Fibroblast of mammary gland (primary cell): ENCODE measurements around the gene PIK3R1.

ENCODE experiments used
- DNase-seq: peaks from one replicate; pipeline ENCODE4 v3.0.0-alpha.2; 2010; ENCODE audit warnings: low read depth
- H3K4me3 ChIP-seq: 2 replicates; pipeline ENCODE4 v1.5.1; 2011; ENCODE audit warnings: low read depth, mild to moderate bottlenecking, low read length, moderate library complexity; ENCODE audit not compliant: control insufficient read depth
- CTCF ChIP-seq: conservative IDR thresholded peaks from 2 replicates; pipeline ENCODE4 v1.5.1; 2011; ENCODE audit warnings: low read depth, low read length, inconsistent platforms; ENCODE audit not compliant: control insufficient read depth, insufficient read depth

The PIK3R1 gene

GRCh38 chr5:68270399-68270975, 54.9 kb downstream of the PIK3R1 start:
- TF ChIP-seq CTCF, result no peak
- no peak overlapping the region for H3K4me3 ChIP-seq
- no peak for DNase-seq

DNA sequence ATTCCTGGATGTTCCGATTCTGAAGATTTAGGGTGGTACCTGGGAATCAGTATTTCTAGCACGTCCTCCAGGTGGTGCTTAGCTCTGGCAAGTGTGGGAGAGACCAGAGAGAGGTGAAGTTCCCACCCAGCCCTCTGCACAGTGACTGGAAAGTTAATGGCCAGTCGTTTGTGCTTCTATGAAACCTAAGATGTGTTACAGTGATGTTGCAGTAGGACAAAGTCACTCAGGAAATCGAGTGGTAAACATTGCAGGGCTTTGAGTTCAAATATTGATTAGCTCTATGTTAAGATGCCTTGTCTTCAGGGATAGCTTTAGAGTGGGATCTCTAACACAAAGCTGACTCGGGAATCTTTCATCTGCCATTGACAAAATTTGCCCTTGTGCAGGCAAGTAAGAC, 55.6 kb downstream of the PIK3R1 start:
- no peak for TF ChIP-seq CTCF
- no peak for DNase-seq
- H3K4me3 ChIP-seq, result no peak overlapping the region

DNA sequence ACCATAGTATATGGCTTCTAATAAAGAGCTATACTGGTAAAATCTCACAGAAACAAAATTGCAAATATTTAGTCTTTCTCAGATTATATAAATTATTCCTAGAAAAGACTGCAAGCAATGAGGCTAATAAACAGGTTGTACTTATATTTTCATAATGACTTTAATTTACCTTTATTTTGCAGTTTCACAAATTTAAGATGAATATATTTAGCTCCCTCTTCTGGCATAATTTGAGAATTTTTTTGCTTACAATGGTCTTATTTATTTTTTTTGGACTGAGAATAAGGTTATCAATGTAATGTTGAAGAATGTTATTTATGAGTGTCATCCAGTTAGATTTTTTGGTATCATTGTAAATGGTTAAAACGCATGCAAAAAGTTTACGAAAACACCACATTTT, 56.7 kb downstream of the PIK3R1 start:
- peak; percentile 32 for TF ChIP-seq CTCF
- no peak overlapping the region for H3K4me3 ChIP-seq
- DNase-seq, result no peak

GRCh38 chr5:68273717-68274409, 58.3 kb downstream of the PIK3R1 start:
- no peak overlapping the region for H3K4me3 ChIP-seq
- TF ChIP-seq CTCF, result no peak
- DNase-seq, result no peak

DNA sequence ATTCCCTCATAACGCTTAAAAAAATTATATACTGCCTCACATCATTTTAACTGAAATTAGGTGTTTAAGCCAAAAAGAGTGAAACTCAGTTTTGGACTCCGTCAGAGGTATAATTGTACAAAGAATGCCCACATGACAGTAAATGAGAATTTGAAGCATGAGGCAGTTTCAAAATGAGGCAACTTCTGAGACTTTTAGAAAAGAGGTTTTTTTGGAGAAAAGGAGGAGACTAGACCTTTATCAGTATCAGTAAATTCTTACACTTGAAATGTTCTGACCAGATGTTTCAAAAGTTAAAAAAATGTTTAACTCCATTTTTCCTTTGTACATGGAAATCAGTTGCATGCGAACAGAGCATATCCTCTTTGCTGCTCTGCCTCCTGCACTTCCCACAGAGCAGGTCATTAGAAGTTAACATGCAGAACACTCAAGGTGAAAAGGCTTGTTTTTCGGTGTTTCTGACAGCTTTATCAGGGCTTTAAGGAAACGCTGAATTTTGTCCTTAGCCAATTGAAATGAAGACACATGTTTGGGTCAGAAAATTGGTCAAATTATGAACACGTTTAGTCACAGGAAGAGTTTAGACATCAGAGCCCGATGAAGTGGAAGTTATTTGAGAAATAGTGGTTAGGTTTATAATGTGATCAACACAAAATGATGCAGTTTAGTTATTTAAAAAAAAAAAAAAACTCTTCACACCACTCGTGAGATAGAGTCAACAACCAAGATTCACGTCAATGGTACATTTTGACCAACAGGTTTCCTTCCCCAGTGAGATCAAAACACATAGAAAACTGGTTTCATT, 59.5 kb downstream of the PIK3R1 start:
- no peak for TF ChIP-seq CTCF
- H3K4me3 ChIP-seq, result no peak overlapping the region
- no peak for DNase-seq

DNA sequence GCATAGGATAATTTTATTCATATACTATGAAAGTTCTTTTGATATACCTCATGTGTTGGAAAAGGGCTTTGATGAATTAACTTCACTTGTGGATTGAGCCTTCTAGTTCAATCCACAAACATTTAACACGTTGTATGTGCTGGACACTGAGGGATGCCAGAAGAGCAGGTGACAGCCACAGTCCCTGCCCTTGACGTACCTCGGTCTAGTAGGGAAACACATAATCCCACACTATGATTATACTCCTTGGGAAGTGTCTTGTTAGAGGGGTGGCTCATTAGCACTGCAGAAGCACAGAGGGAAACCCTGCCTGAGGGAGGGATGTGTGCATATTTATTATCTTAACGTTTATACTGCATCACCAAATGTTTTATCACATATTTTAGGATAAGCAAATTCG, 61.2 kb downstream of the PIK3R1 start:
- TF ChIP-seq CTCF, result no peak
- DNase-seq, result no peak
- H3K4me3 ChIP-seq, result no peak overlapping the region
